GM19328 (cell line): ENCODE data around the gene KRTAP19-8.

Experiments
- ATAC-seq: cut with Tn5 transposase; IDR thresholded peaks from one replicate; pipeline ENCODE4 v1.9.1; 2021; ENCODE audit warnings: mild to moderate bottlenecking, moderate library complexity; ENCODE audit not compliant: unreplicated experiment

KRTAP19-8 gene

GRCh38 chr21:31012133-31013089 lies 25.9 kb downstream of the KRTAP19-8 start:
- no peak for ATAC-seq

GRCh38 chr21:31011412-31011811 lies 26.9 kb downstream of the KRTAP19-8 start:
- ATAC-seq, result no peak

GRCh38 chr21:31008355-31008754 lies 29.9 kb downstream of the KRTAP19-8 start:
- no peak for ATAC-seq

DNA sequence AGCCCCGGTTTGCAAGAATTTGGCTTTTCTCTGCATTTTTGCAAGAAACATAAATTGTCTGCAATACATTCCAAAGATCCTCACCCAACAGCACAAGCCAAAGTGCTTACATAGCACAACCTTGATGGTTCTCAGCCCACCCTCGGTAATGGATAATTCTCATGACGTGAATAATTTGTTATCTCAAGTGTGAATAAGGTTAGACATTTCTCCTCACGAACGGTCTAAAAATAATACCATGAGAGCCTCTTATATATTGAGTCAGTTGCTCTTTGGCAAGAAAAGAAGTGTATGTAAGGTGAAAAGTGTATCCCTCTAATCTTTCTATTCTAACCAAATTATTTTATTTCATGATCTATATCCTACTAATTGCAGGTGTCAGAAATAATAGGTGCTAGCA lies 33.3 kb downstream of the KRTAP19-8 start:
- ATAC-seq, result no peak

DNA sequence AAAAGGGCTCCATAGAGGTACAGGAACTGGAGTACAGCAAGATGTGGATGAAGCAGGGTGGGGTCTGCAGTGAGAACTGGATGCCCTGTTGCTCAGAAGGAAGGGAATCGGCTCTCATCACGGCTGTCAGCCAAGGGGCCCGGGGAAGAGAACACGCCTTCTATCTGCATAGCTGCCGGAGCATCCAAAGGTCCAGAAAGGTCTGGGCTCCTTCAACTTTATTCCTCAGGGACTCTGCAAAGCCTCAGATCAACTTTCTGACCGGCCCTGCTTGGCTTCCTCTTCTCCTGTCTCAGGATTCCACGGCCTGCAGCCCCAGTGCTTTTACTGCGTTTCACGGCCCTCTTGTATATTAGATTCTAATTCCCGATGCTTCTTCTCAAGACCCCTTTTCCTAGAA lies 34.8 kb downstream of the KRTAP19-8 start:
- no peak for ATAC-seq

DNA sequence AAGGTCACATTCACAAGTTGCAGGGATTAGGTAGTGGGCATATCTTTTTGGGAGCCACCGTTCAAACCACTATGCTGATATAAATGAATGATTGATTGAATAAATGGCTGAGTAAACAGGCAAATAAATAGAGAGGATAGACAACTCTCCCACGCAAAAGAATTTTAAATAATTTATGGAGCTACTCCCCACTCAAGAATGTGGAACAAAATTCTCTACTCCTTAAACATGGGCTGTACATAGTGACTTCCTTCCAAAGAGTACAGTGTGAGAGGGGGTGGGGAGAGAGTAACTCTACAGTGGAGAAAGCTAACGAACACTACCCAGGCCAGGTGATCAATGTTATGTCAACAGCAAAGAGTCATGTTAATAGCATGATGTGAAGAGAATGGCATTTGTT lies 40.7 kb downstream of the KRTAP19-8 start:
- no peak for ATAC-seq

DNA sequence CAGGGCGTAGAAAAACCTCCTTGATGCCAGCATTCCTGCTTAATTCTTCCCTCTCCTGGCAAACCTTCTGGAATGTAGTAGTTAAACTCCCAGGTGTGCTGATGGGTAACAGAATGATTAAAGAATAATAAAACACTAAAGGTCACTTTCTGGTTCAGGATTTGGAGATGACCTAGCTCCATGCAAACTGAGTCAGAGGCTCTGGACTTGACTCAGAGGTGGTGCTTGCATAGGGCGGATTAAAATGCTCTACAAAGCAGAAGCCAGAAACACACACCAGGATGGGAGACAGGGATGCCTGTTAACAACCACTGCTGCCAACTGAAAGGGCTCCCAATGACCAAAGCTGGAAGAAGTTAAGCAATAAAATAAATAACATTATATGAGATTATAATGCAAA lies 41.5 kb downstream of the KRTAP19-8 start:
- ATAC-seq, result no peak

- ATAC-seq, result no peak
Measured at GRCh38 chr21:30994932-30995331, 43.3 kb downstream of the KRTAP19-8 start.

- no peak for ATAC-seq
Measured at GRCh38 chr21:30990514-30991262, 47.6 kb downstream of the KRTAP19-8 start.

DNA sequence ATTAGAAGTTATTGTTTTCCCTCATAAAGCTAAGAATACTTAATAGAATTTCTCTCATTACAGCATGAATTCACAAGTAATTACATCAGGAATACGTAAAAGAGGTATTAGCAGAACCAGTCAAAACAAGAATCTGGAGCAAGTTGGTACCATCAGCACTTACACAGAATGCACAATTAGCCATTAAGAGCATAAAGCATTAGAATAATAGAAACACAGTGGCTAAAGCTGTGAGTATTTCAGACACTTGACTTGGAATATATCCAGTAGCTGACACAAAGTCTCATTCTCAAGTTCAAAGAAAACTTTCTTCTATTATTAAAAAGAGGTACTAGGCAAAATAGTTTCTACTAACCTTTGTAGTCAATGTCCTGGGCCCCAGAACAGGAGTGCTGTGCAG lies 49.6 kb downstream of the KRTAP19-8 start:
- no peak for ATAC-seq
